Measurements from ENCODE around the gene RAD51D.

RAD51D gene

DNA sequence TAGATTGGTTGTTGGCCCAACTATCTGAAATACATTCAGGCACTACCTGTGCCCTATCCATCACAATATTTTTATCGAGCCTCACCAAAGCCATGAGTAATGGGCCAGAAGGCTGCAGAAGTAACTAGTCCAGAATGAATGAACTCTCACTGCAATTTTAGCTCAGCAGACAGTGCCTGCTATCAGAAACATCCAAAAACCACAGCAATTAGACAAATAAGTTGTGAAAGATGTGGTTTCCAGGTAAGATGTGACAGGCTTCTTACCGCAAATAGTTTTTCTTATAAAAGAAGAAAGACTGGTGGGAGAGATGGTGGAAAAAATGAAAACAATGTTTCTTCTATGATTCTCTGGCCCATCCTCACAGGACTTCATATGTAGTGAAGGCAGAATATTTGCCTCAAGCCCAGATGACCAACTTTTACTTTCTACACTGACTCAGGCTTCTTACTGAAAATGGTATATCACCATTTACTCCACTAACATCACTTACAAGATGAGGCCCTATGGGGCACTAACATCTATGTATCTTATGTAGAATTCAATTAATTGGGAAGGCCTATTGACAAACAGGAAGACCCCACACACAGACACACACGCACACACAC is 46.4 kb downstream of the RAD51D start:
- Histone ChIP-seq H3K4me1 (ENCODE audit: control insufficient read depth in 2 of 2, insufficient read depth in 2 of 2, low read length in 2 of 2) (peaks cover 19 to 24% of the 10 kb centered on the region in 2 donors), H3K27me3 (ENCODE audit: control insufficient read depth in 2 of 2, insufficient read depth in 2 of 2, low read length in 2 of 2) (no peaks in the 10 kb centered on the region), H3K4me3 (ENCODE audit: low read length in 2 of 2) (no peak overlapping the region), H3K27ac (ENCODE audit: low read depth in 2 of 2, low read length in 2 of 2) (no peak overlapping the region), H3K36me3 (ENCODE audit: control insufficient read depth in 2 of 2, insufficient read depth in 2 of 2, low read length in 2 of 2) (no peaks in the 10 kb centered on the region), H3K9me3 (ENCODE audit: control insufficient read depth in 2 of 2, low read length in 2 of 2) (no peaks in the 10 kb centered on the region), H3K9ac (ENCODE audit: low read depth in 1 of 2, low read length in 2 of 2) (no peak overlapping the region)

DNA sequence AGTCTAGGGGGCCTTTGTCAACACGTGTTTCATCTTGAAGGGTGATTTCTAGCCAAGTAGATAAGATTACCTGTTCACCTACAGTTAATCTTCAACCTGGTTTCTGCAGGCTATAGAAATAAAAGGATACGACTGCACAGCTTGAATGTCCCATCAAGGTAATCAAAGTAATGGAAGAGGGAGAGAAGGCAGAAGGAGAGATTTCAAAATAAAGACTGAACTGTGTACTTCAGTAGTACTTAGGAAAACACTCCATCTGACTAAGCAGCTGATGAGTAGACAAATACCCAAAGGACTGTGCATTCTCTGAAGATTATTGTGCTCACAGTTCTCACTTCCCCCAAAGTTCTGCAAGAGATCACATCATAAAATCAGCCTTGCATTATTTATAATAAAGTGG is 50.3 kb downstream of the RAD51D start:
- Histone ChIP-seq H3K27ac (ENCODE audit: low read depth in 2 of 2, low read length in 2 of 2) (no peak overlapping the region), H3K36me3 (ENCODE audit: control insufficient read depth in 2 of 2, insufficient read depth in 2 of 2, low read length in 2 of 2) (no peaks in the 10 kb centered on the region), H3K4me3 (ENCODE audit: low read length in 2 of 2) (no peak overlapping the region), H3K4me1 (ENCODE audit: control insufficient read depth in 2 of 2, insufficient read depth in 2 of 2, low read length in 2 of 2) (peaks cover 7 to 10% of the 10 kb centered on the region in 2 donors), H3K27me3 (ENCODE audit: control insufficient read depth in 2 of 2, insufficient read depth in 2 of 2, low read length in 2 of 2) (no peaks in the 10 kb centered on the region), H3K9ac (ENCODE audit: low read depth in 1 of 2, low read length in 2 of 2) (no peak overlapping the region), H3K9me3 (ENCODE audit: control insufficient read depth in 2 of 2, low read length in 2 of 2) (no peaks in the 10 kb centered on the region)

DNA sequence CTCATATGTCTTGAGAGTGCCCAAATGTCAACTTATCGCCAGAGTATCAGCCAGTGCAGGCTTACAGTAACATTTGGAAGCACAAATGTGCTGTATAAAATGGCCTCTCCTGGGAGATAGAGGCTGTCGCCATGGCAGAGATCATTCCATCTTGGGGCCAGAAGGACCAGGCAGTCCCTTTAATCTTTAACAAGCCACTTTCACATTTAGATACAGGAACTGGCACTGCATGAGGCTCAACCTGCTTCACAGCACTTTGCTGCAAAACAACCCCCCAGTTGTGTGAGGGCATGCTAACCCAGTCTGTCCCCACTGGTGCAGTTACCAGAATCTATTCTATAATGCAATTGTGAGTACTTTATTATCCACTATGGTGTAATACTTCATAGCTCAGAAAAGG is 51.4 kb downstream of the RAD51D start:
- Histone ChIP-seq H3K9me3 (ENCODE audit: control insufficient read depth in 2 of 2, low read length in 2 of 2) (no peaks in the 10 kb centered on the region), H3K4me1 (ENCODE audit: control insufficient read depth in 2 of 2, insufficient read depth in 2 of 2, low read length in 2 of 2) (peaks cover 16 to 17% of the 10 kb centered on the region in 2 donors), H3K27ac (ENCODE audit: low read depth in 2 of 2, low read length in 2 of 2) (no peak overlapping the region), H3K9ac (ENCODE audit: low read depth in 1 of 2, low read length in 2 of 2) (no peak overlapping the region), H3K36me3 (ENCODE audit: control insufficient read depth in 2 of 2, insufficient read depth in 2 of 2, low read length in 2 of 2) (no peaks in the 10 kb centered on the region), H3K27me3 (ENCODE audit: control insufficient read depth in 2 of 2, insufficient read depth in 2 of 2, low read length in 2 of 2) (no peaks in the 10 kb centered on the region), H3K4me3 (ENCODE audit: low read length in 2 of 2) (no peak overlapping the region)

DNA sequence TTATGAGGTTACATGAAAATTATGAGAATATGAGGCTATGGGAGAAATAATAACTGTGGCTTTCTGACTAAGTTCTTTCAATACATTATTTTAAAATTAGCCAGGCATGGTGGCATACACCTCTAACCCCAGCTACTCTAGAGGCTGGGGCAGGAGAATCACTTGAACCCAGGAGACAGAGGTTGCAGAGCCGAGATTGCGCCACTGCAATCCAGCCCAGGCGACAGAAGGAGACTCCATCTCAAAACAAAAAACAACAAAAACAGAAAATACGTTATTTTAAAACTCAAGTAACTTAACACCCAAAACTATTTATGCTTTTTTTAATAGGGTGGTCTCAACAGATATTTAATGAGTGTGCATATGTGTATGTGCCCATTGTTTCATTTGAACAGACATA is 53.8 kb downstream of the RAD51D start:
- Histone ChIP-seq H3K27me3 (ENCODE audit: control insufficient read depth in 2 of 2, insufficient read depth in 2 of 2, low read length in 2 of 2) (no peaks in the 10 kb centered on the region), H3K4me3 (ENCODE audit: low read length in 2 of 2) (no peak overlapping the region), H3K9ac (ENCODE audit: low read depth in 1 of 2, low read length in 2 of 2) (no peak overlapping the region), H3K4me1 (ENCODE audit: control insufficient read depth in 2 of 2, insufficient read depth in 2 of 2, low read length in 2 of 2) (peaks cover 14 to 17% of the 10 kb centered on the region in 2 donors), H3K9me3 (ENCODE audit: control insufficient read depth in 2 of 2, low read length in 2 of 2) (no peaks in the 10 kb centered on the region), H3K27ac (ENCODE audit: low read depth in 2 of 2, low read length in 2 of 2) (no peak overlapping the region), H3K36me3 (ENCODE audit: control insufficient read depth in 2 of 2, insufficient read depth in 2 of 2, low read length in 2 of 2) (peaks cover 3 to 4% of the 10 kb centered on the region in 2 donors)

DNA sequence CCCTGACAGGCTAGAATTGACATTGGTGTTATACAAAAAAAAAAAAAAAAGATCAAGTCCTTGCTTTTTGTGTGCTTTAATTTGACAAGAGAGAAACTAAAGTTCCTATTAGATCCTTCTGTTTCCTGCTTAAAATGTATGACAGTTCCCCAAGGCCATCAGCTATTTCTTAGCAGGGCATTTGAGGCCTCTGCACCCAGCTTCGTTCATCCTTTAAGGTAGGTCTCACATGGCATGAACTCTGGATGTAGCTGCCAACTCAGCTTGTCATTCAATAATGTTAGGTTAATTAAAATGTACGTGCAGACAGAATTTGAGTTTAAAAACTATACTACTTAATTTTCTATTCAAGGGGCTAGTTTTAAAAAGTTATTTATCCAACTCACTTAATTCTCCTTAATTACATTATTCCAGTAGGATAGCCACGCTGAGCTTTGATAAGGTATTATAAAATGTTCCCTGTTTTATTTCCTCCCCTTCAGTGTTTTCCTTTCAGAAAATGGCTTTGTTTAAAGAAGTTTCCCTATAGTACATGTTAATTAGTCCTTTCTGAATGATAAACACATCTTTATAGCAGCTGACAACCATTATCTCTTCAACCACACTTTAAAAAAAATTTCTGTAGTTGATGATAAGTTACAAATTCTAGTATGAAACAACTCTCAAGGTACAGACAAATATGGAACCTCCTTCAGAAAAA is 55.0 kb downstream of the RAD51D start:
- H3K9me3 ChIP-seq (ENCODE audit: control insufficient read depth in 2 of 2, low read length in 2 of 2), result no peaks in the 10 kb centered on the region
- no peak overlapping the region for H3K4me3 ChIP-seq (ENCODE audit: low read length in 2 of 2)
- H3K36me3 ChIP-seq (ENCODE audit: control insufficient read depth in 2 of 2, insufficient read depth in 2 of 2, low read length in 2 of 2), result peaks cover 3 to 6% of the 10 kb centered on the region in 2 donors
- no peak overlapping the region for H3K9ac ChIP-seq (ENCODE audit: low read depth in 1 of 2, low read length in 2 of 2)
- no peaks in the 10 kb centered on the region for H3K27me3 ChIP-seq (ENCODE audit: control insufficient read depth in 2 of 2, insufficient read depth in 2 of 2, low read length in 2 of 2)
- peak overlapping the region in 1 of 2 donors; percentile 80 for H3K27ac ChIP-seq (ENCODE audit: low read depth in 2 of 2, low read length in 2 of 2)
- H3K4me1 ChIP-seq (ENCODE audit: control insufficient read depth in 2 of 2, insufficient read depth in 2 of 2, low read length in 2 of 2), result peaks cover 14 to 17% of the 10 kb centered on the region in 2 donors

DNA sequence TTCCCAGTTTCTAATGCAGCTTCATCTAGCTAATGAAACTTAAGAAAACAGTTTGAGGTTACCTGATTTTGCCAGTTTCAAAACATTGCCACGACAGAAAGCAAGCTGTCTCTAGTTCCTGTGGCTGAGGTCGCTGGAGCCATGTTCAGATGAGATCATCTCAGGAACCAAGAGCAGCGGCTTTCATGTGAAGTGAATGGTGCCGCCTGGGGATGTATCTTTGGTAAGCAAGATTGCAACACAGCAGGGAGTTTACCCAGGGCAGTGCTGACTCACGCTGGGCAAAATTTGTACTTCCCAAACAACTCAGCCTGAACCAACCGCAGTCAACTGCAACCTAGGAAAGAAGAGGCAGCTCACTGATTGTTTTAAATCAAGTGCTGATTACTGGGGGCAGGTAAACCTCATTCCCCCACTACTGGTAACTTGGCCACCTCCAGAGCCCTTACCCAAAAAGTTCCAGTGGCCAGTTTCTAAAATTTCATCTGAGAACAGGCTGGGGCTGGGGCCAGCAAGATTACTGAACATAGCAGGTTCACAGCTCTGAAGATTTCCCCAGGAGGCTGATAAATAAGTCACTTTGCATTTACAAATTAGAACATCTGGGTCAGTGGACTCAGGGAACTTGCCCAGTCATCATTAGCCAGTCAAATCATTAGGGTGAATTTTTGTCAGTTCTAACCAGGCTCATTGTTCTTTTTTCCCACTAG is 56.0 kb downstream of the RAD51D start, which contains the start of gene RFFL:
Gene RFFL, minus strand, starts transcription at position 194 of the 710 bp plus-strand sequence. CDS start 37,154 bp downstream, outside the sequence.
- H3K27me3 ChIP-seq (ENCODE audit: control insufficient read depth in 2 of 2, insufficient read depth in 2 of 2, low read length in 2 of 2), result no peaks in the 10 kb centered on the region
- no peaks in the 10 kb centered on the region for H3K9me3 ChIP-seq (ENCODE audit: control insufficient read depth in 2 of 2, low read length in 2 of 2)
- H3K4me3 ChIP-seq (ENCODE audit: low read length in 2 of 2), result peak within 1 kb of the TSS in 1 of 2 donors; percentile 62
- peaks cover 3 to 6% of the 10 kb centered on the region in 2 donors for H3K36me3 ChIP-seq (ENCODE audit: control insufficient read depth in 2 of 2, insufficient read depth in 2 of 2, low read length in 2 of 2)
- peaks cover 8 to 12% of the 10 kb centered on the region in 2 donors for H3K4me1 ChIP-seq (ENCODE audit: control insufficient read depth in 2 of 2, insufficient read depth in 2 of 2, low read length in 2 of 2)
- H3K9ac ChIP-seq (ENCODE audit: low read depth in 1 of 2, low read length in 2 of 2), result peak within 1 kb of the TSS; percentile 43 to 49
- H3K27ac ChIP-seq (ENCODE audit: low read depth in 2 of 2, low read length in 2 of 2), result peak within 1 kb of the TSS; percentile 74 to 80

DNA sequence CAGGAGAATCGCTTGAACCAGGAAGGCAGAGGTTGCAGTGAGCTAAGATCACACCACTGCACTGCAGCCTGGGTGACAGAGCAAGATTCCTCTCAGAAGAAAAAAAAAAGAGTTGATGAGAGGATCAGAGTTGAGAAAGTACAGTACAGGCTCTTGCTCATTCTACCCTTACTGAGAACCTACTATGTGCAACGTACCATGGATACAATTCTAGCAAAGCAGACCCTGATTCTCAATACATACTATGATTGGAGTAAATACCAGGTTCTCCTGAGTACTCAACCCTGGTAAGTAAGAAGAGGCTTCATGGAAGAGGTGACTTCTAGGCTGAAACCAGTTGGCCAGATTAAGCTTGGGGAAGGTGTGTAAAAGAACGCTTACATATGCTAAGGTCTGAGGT is 57.4 kb downstream of the RAD51D start:
- no peak overlapping the region for H3K4me3 ChIP-seq (ENCODE audit: low read length in 2 of 2)
- H3K27ac ChIP-seq (ENCODE audit: low read depth in 2 of 2, low read length in 2 of 2), result no peak overlapping the region
- H3K27me3 ChIP-seq (ENCODE audit: control insufficient read depth in 2 of 2, insufficient read depth in 2 of 2, low read length in 2 of 2), result no peaks in the 10 kb centered on the region
- H3K4me1 ChIP-seq (ENCODE audit: control insufficient read depth in 2 of 2, insufficient read depth in 2 of 2, low read length in 2 of 2), result peaks cover 8 to 12% of the 10 kb centered on the region in 2 donors
- peaks cover 3 to 6% of the 10 kb centered on the region in 2 donors for H3K36me3 ChIP-seq (ENCODE audit: control insufficient read depth in 2 of 2, insufficient read depth in 2 of 2, low read length in 2 of 2)
- H3K9me3 ChIP-seq (ENCODE audit: control insufficient read depth in 2 of 2, low read length in 2 of 2), result no peaks in the 10 kb centered on the region
- no peak overlapping the region for H3K9ac ChIP-seq (ENCODE audit: low read depth in 1 of 2, low read length in 2 of 2)

DNA sequence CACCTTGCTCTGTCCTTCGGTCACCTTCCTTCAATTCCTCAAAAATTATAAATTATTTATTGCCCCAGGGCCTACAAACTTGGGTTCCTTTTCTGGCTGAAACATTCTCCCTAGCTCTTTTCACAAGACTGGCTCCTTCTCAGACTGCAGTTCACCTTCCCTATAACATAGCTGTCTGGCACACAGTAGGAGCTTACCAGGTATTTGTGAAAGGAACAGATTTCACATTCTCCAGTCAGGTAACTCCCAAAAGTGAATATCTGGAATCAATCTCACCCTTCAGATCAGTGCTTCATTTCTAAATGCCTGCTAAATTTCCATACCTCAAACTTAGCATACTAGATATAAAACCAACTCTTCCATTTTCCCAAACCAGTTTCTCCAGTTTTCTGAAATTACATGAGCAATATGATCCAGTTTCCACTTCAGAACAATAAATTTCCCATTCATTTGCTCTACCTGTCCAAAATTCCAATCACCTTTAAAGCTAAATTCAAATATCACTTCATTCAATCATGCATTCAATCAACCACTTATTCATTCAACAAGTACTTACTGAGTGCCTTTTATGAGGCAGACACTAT is 62.2 kb downstream of the RAD51D start:
- H3K9ac ChIP-seq (ENCODE audit: low read depth in 1 of 2, low read length in 2 of 2), result no peak overlapping the region

DNA sequence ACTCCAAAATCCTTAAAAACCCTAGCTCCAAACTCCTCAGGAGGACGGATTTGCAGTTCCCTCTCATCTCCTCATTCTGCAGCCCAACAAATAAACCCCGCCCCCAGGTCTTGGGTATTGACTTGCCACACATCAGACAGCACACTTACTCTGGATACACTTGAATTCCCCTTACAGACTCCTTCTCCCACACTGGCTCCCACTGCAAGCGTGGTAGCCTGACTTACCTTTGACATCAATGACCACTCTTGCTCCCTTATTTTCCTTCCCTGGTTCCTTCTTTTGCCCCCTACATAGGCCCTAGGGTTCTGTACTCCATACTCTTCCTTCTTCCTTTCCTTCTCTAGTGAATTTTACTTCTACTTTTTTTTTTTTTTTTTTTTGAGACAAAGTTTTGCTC is 63.6 kb downstream of the RAD51D start:
- H3K27me3 ChIP-seq (ENCODE audit: control insufficient read depth in 2 of 2, insufficient read depth in 2 of 2, low read length in 2 of 2), result no peaks in the 10 kb centered on the region
- no peak overlapping the region for H3K27ac ChIP-seq (ENCODE audit: low read depth in 2 of 2, low read length in 2 of 2)
- H3K9ac ChIP-seq (ENCODE audit: low read depth in 1 of 2, low read length in 2 of 2), result no peak overlapping the region
- no peak overlapping the region for H3K4me3 ChIP-seq (ENCODE audit: low read length in 2 of 2)
- H3K9me3 ChIP-seq (ENCODE audit: control insufficient read depth in 2 of 2, low read length in 2 of 2), result no peaks in the 10 kb centered on the region
- H3K36me3 ChIP-seq (ENCODE audit: control insufficient read depth in 2 of 2, insufficient read depth in 2 of 2, low read length in 2 of 2), result peaks cover under 1 to 4% of the 10 kb centered on the region in 2 donors
- H3K4me1 ChIP-seq (ENCODE audit: control insufficient read depth in 2 of 2, insufficient read depth in 2 of 2, low read length in 2 of 2), result peaks cover 8 to 15% of the 10 kb centered on the region in 2 donors

More for the DNA sequence above, 62.2 kb downstream of the RAD51D start:
- Histone ChIP-seq H3K27me3 (ENCODE audit: control insufficient read depth in 2 of 2, insufficient read depth in 2 of 2, low read length in 2 of 2) (no peaks in the 10 kb centered on the region), H3K9me3 (ENCODE audit: control insufficient read depth in 2 of 2, low read length in 2 of 2) (no peaks in the 10 kb centered on the region), H3K4me3 (ENCODE audit: low read length in 2 of 2) (no peak overlapping the region), H3K4me1 (ENCODE audit: control insufficient read depth in 2 of 2, insufficient read depth in 2 of 2, low read length in 2 of 2) (peaks cover 0 to 7% of the 10 kb centered on the region in 2 donors), H3K27ac (ENCODE audit: low read depth in 2 of 2, low read length in 2 of 2) (no peak overlapping the region), H3K36me3 (ENCODE audit: control insufficient read depth in 2 of 2, insufficient read depth in 2 of 2, low read length in 2 of 2) (peaks cover 3 to 6% of the 10 kb centered on the region in 2 donors)

DNA sequence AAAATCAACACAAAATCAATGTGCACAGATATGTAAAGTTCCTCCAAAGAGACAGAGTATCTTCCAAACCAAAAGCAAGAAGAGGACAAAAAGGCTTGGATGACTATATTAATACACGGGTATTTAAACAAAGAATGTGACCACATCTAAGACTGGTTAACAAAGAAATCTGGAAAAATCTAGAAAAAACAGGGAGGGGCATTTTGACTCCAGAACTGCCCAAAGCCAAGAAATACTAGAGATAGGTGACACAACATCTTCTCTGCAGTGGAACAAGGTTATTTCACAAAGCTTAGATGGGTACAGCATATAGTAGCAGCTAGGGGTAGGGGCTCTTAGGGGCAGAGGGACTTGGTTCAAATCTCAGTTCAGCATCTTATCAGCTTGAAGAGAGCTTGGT is 66.5 kb downstream of the RAD51D start:
- Histone ChIP-seq H3K9ac (ENCODE audit: low read depth in 1 of 2, low read length in 2 of 2) (no peak overlapping the region), H3K9me3 (ENCODE audit: control insufficient read depth in 2 of 2, low read length in 2 of 2) (no peaks in the 10 kb centered on the region), H3K36me3 (ENCODE audit: control insufficient read depth in 2 of 2, insufficient read depth in 2 of 2, low read length in 2 of 2) (no peaks in the 10 kb centered on the region), H3K27ac (ENCODE audit: low read depth in 2 of 2, low read length in 2 of 2) (peak overlapping the region in 1 of 2 donors; percentile 78), H3K4me3 (ENCODE audit: low read length in 2 of 2) (no peak overlapping the region), H3K4me1 (ENCODE audit: control insufficient read depth in 2 of 2, insufficient read depth in 2 of 2, low read length in 2 of 2) (peaks cover 16 to 23% of the 10 kb centered on the region in 2 donors), H3K27me3 (ENCODE audit: control insufficient read depth in 2 of 2, insufficient read depth in 2 of 2, low read length in 2 of 2) (no peaks in the 10 kb centered on the region)

All from mucosa of rectum (tissue), 2 donors.